Measurements from ENCODE around the gene PEPD. TPM values are rescaled to one million over a fixed set of nuclear protein-coding genes. Genes with fewer than 3 reads are reported as not detected.

Gene PEPD
- total and polyA plus RNA-seq, 10 of the 15 experiments (the other 5 are each of a cell fraction or from before 2014, with no cell fraction given) = 1.4 to 52.0 (median 20.2) TPM

DNA sequence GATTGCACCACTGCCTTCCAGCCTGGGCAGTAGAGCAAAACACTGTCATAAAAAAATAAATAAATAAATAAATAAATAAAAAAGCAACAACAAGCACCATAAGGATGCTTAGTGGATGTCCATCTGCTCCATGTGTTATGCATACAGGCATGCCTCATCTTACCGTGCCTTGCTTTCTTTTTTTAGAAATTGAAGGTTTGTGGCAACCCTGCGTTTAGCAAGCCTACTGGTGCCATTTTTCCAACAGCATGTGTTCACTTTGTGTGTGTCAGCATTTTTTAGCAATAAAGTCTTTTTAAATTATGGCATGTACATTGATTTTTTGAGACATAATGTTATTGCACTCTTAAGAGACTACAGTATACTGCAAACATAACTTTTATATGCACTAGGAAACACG lies 68.3 kb downstream of the PEPD start:
- H3K36me3 ChIP-seq (ENCODE audit: control insufficient read depth in 2 of 2, insufficient read depth in 2 of 2, low read length in 1 of 2) = no peaks in the 10 kb centered on the region
- no peak overlapping the region for H3K4me2 ChIP-seq (ENCODE audit: control insufficient read depth, insufficient read depth)
- no peak overlapping the region for H2AFZ ChIP-seq (ENCODE audit: control insufficient read depth, low read depth, low read length)
- ChIA-PET POLR2A (no interaction called here), RAD21 (ENCODE audit: unreplicated experiment) (no interaction called here), CTCF (interaction anchor here (2.1 kb wide), 1 partner anchor 23 kb away, joined by 7 read pairs; no protein-coding TSS in a partner anchor), SMC1A (ENCODE audit: uncharacterized antibody, unreplicated experiment) (no interaction called here)
- H3K9me3 ChIP-seq (replicated peaks; ENCODE audit: control insufficient read depth, insufficient read depth, low read length) = no peaks in the 10 kb centered on the region
- no peaks in the 10 kb centered on the region for H4K20me1 ChIP-seq (ENCODE audit: control insufficient read depth, insufficient read depth)
- H3K4me1 ChIP-seq (ENCODE audit: control insufficient read depth, insufficient read depth, low read length) = no peaks in the 10 kb centered on the region
- intact Hi-C loops (cut with micrococcal nuclease; ENCODE audit: unreplicated experiment) = no loop called here
- ATAC-seq (no peak), DNase-seq (ENCODE audit: low read depth, low spot score) (no peak), FAIRE-seq (no peak)
- H3K4me3 ChIP-seq = no peak overlapping the region
- H3K27me3 ChIP-seq (replicated peaks in 1 of 2; ENCODE audit: control insufficient read depth in 2 of 2, insufficient read depth in 2 of 2, low read length in 1 of 2) = no peaks in the 10 kb centered on the region
- BruUV-seq (replicated peaks) = no TSS peak
- in situ Hi-C loops (cut with MboI) = no loop called here
- no peak overlapping the region for H3K9ac ChIP-seq (ENCODE audit: control insufficient read depth, insufficient read depth, low read length)
- H3K27ac ChIP-seq (ENCODE audit: control insufficient read depth, insufficient read depth) = no peak overlapping the region
- WGBS (ENCODE audit: insufficient coverage, insufficient replicate concordance, low lambda C conversion rate, missing lambda C conversion rate) = 45% methylated on average over 3 of the region's 3 CpGs
- no peaks in the 10 kb centered on the region for H3K79me2 ChIP-seq (ENCODE audit: control insufficient read depth, insufficient read depth, low read length)
- TF ChIP-seq, protein P1, sequence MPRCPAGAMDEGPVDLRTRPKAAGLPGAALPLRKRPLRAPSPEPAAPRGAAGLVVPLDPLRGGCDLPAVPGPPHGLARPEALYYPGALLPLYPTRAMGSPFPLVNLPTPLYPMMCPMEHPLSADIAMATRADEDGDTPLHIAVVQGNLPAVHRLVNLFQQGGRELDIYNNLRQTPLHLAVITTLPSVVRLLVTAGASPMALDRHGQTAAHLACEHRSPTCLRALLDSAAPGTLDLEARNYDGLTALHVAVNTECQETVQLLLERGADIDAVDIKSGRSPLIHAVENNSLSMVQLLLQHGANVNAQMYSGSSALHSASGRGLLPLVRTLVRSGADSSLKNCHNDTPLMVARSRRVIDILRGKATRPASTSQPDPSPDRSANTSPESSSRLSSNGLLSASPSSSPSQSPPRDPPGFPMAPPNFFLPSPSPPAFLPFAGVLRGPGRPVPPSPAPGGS (IDR thresholded peaks at IDR 0.05; ENCODE audit: borderline replicate concordance, insufficient read depth, low read depth, low read length, poor library complexity, severe bottlenecking) = no peak
- TF ChIP-seq ASH2L (IDR thresholded peaks at IDR 0.05; ENCODE audit: borderline replicate concordance, low read depth) (no peak), ESRRA (IDR thresholded peaks at IDR 0.05; ENCODE audit: low read length) (no peak), SREBF2 (IDR thresholded peaks at IDR 0.05; ENCODE audit: low read length) (no peak), ZZZ3 (IDR thresholded peaks at IDR 0.05; ENCODE audit: control insufficient read depth, insufficient read length, low read depth) (no peak), SMC3 (IDR thresholded peaks at IDR 0.05; ENCODE audit: borderline replicate concordance, low read length) (no peak), KLF5 (IDR thresholded peaks at IDR 0.05; ENCODE audit: partially characterized antibody) (no peak), SREBF1 (IDR thresholded peaks at IDR 0.05; ENCODE audit: low read length) (no peak), NR2C1 (IDR thresholded peaks at IDR 0.05) (no peak), RELA (IDR thresholded peaks at IDR 0.05; ENCODE audit: borderline replicate concordance, partially characterized antibody) (no peak), SMARCA5 (IDR thresholded peaks at IDR 0.05) (no peak), ZSCAN29 (IDR thresholded peaks at IDR 0.05) (no peak)
- TF ChIP-seq, protein P2, sequence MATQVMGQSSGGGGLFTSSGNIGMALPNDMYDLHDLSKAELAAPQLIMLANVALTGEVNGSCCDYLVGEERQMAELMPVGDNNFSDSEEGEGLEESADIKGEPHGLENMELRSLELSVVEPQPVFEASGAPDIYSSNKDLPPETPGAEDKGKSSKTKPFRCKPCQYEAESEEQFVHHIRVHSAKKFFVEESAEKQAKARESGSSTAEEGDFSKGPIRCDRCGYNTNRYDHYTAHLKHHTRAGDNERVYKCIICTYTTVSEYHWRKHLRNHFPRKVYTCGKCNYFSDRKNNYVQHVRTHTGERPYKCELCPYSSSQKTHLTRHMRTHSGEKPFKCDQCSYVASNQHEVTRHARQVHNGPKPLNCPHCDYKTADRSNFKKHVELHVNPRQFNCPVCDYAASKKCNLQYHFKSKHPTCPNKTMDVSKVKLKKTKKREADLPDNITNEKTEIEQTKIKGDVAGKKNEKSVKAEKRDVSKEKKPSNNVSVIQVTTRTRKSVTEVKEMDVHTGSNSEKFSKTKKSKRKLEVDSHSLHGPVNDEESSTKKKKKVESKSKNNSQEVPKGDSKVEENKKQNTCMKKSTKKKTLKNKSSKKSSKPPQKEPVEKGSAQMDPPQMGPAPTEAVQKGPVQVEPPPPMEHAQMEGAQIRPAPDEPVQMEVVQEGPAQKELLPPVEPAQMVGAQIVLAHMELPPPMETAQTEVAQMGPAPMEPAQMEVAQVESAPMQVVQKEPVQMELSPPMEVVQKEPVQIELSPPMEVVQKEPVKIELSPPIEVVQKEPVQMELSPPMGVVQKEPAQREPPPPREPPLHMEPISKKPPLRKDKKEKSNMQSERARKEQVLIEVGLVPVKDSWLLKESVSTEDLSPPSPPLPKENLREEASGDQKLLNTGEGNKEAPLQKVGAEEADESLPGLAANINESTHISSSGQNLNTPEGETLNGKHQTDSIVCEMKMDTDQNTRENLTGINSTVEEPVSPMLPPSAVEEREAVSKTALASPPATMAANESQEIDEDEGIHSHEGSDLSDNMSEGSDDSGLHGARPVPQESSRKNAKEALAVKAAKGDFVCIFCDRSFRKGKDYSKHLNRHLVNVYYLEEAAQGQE (IDR thresholded peaks at IDR 0.05; ENCODE audit: low read depth, low read length) = no peak
- TF ChIP-seq, protein P3, sequence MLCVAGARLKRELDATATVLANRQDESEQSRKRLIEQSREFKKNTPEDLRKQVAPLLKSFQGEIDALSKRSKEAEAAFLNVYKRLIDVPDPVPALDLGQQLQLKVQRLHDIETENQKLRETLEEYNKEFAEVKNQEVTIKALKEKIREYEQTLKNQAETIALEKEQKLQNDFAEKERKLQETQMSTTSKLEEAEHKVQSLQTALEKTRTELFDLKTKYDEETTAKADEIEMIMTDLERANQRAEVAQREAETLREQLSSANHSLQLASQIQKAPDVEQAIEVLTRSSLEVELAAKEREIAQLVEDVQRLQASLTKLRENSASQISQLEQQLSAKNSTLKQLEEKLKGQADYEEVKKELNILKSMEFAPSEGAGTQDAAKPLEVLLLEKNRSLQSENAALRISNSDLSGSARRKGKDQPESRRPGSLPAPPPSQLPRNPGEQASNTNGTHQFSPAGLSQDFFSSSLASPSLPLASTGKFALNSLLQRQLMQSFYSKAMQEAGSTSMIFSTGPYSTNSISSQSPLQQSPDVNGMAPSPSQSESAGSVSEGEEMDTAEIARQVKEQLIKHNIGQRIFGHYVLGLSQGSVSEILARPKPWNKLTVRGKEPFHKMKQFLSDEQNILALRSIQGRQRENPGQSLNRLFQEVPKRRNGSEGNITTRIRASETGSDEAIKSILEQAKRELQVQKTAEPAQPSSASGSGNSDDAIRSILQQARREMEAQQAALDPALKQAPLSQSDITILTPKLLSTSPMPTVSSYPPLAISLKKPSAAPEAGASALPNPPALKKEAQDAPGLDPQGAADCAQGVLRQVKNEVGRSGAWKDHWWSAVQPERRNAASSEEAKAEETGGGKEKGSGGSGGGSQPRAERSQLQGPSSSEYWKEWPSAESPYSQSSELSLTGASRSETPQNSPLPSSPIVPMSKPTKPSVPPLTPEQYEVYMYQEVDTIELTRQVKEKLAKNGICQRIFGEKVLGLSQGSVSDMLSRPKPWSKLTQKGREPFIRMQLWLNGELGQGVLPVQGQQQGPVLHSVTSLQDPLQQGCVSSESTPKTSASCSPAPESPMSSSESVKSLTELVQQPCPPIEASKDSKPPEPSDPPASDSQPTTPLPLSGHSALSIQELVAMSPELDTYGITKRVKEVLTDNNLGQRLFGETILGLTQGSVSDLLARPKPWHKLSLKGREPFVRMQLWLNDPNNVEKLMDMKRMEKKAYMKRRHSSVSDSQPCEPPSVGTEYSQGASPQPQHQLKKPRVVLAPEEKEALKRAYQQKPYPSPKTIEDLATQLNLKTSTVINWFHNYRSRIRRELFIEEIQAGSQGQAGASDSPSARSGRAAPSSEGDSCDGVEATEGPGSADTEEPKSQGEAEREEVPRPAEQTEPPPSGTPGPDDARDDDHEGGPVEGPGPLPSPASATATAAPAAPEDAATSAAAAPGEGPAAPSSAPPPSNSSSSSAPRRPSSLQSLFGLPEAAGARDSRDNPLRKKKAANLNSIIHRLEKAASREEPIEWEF (IDR thresholded peaks at IDR 0.05; ENCODE audit: insufficient replicate concordance, low read depth, low read length) = no peak
